Measurements from ENCODE around the gene PGAP3.

The PGAP3 gene

GRCh38 chr17:39648616-39649366 is 39.1 kb downstream of the PGAP3 start:
- DNase-seq (ENCODE audit: extremely low read depth, low read depth): no peak
- TF ChIP-seq, protein P1, sequence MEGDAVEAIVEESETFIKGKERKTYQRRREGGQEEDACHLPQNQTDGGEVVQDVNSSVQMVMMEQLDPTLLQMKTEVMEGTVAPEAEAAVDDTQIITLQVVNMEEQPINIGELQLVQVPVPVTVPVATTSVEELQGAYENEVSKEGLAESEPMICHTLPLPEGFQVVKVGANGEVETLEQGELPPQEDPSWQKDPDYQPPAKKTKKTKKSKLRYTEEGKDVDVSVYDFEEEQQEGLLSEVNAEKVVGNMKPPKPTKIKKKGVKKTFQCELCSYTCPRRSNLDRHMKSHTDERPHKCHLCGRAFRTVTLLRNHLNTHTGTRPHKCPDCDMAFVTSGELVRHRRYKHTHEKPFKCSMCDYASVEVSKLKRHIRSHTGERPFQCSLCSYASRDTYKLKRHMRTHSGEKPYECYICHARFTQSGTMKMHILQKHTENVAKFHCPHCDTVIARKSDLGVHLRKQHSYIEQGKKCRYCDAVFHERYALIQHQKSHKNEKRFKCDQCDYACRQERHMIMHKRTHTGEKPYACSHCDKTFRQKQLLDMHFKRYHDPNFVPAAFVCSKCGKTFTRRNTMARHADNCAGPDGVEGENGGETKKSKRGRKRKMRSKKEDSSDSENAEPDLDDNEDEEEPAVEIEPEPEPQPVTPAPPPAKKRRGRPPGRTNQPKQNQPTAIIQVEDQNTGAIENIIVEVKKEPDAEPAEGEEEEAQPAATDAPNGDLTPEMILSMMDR (IDR thresholded peaks at IDR 0.05; ENCODE audit: low read depth, low read length): no peak

GRCh38 chr17:39647256-39647655 is 40.6 kb downstream of the PGAP3 start:
- no peak for DNase-seq (ENCODE audit: extremely low read depth, low read depth)
- TF ChIP-seq, protein P1 (IDR thresholded peaks at IDR 0.05; ENCODE audit: low read depth, low read length): no peak

DNA sequence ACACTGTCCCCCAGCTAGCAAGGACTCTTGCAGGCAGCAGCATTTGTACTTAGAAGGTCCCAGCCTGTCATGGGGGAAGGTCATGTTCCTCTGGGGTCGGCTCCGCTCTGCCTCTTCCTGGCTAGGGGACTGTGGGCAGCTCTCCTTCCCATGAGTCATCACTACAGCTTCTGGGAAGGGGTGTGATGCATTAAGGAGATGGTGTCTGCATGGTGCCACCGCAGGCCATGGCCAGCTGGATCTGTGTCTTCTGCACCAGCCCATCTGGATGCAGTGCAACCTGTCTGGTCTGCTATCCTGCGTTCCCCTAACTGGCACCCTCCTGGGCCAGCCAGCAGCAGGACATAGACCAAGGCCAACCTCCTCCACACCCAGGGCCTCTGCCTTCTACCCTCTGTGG is 44.6 kb downstream of the PGAP3 start:
- TF ChIP-seq, protein P1 (IDR thresholded peaks at IDR 0.05; ENCODE audit: low read depth, low read length): no peak
- DNase-seq (ENCODE audit: extremely low read depth, low read depth): no peak

DNA sequence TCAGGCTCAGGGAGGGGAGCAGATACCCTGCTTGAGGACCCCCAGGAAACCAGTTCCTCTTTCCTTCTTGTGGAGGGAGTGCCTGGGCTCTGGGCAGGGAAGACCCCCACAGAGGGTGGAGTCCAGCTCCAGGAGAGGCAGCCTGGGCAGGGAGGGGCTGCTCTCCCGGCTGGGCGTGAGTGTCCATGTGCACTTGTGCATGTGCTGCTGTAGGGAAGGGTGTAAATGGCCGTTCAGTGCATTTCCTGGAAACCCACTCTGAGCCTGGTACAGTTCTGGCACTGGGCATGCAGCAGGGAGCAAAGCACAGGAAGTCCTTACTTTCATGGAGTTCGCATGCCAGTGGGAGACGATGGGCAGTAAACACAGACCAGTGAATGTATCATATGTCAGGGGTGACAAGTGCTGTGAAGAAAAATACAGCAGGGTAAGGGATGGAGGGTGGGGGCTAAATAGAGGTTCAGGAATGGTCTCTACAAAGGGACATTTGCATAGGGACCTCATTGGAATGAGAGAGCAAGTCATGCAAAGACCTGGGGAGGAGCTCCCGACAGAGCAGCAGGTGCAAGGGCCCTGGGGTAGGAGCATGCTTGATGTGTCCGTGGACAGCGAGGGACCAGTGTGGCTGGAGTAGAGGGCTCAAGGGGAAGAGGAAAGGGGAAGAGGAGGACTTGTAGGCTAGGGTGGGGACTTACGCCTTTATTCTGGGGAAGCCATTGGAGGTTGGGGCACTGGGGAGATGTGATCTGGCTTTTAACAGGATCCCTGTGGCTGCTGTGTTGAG is 45.4 kb downstream of the PGAP3 start:
- TF ChIP-seq, protein P1 (IDR thresholded peaks at IDR 0.05; ENCODE audit: low read depth, low read length): no peak
- no peak for DNase-seq (ENCODE audit: extremely low read depth, low read depth)

DNA sequence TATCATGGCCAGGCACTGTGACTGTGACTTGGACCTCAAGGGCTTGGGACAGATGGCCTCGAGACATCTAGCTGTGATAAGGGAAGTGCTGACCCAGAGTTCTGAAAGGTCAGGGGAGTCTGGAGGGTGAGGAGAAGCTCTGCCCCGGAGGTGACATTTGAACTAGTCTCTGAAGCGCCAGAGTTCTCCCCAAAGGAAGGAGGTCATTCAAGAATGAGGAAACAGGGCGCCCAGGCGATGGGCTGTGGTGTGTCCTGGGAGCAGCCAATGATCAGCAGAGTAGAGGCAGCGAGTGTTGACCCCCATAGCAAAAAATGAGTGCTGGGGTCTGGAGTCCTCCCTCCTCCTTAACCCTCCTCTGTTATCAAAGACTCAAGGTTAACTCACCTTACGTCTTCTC is 46.0 kb downstream of the PGAP3 start:
- TF ChIP-seq, protein P1 (IDR thresholded peaks at IDR 0.05; ENCODE audit: low read depth, low read length): no peak
- DNase-seq (ENCODE audit: extremely low read depth, low read depth): no peak

DNA sequence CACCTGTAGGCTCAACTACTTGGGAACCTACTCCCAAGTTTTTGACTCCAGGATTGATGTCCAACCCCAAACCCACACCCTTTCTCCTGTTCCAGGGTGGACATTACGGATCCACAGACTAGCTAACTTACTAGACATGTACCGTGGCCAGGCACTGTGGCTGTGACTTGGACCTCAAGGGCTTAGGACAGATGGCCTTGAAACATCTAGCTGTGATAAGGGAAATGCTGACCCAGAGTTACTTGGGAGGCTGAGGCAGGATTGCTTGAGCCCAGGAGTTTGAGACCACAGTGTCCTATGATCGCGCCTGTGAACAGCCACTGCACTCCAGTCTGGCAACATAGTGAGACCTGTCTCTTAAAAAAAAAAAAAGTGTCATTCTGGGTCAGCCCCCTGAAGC is 46.8 kb downstream of the PGAP3 start:
- TF ChIP-seq, protein P1 (IDR thresholded peaks at IDR 0.05; ENCODE audit: low read depth, low read length): no peak

DNA sequence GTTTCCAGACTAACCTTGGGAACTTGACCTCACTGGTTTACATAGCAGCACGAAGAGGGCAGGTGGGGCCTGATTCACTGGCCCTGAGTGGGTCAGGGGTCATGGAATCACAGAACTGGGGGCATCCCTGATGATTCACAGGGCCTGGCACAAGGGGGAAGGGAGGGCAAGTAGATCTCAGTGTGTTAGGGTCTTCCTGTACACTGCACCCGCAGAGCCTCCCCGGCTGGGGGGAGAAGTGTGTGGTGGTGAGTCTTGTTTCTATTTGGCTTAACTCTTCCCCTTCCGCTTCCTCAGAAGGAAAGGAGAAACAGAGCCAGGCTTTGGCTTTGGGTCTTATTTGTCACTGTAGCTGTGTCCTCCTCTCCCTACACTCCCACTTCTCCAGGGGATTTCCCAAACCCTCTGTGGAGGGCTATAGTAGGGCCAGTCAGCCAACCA is 47.2 kb downstream of the PGAP3 start:
- TF ChIP-seq, protein P1 (IDR thresholded peaks at IDR 0.05; ENCODE audit: low read depth, low read length): no peak
- DNase-seq (ENCODE audit: extremely low read depth, low read depth): no peak

More for the DNA sequence above, 46.8 kb downstream of the PGAP3 start:
- DNase-seq (ENCODE audit: extremely low read depth, low read depth): no peak
